ENCODE results near the gene PPP1R7.

GRCh38 chr2:241213041-241213440 lies 62.8 kb downstream of the PPP1R7 start:
- TF ChIP-seq CTCF (conservative IDR thresholded peaks at IDR 0.05; ENCODE audit: low read length), result no peak
- TF ChIP-seq EZH2phosphoT487 (IDR thresholded peaks at IDR 0.05; ENCODE audit: borderline replicate concordance), result no peak

Data from Loucy (cell line).